Stomach (tissue), 4 donors: ENCODE measurements around the gene GPR82.

Experiments
- CTCF ChIP-seq, 7 experiments: fragments of 450-650 bp in 4 of 7; fragments of 200-600 bp in 3 of 7; sonication (generic) in 3 of 7; IDR thresholded peaks; one replicate each; pipeline ENCODE4 v1.5.1; 2016 to 2019; ENCODE audit warnings: antibody characterized with exemption in 7 of 7, control low read depth in 2 of 7, mild to moderate bottlenecking in 1 of 7
- EP300 ChIP-seq: sonication (generic); formaldehyde crosslinking; IDR thresholded peaks from one replicate; pipeline ENCODE4 v1.6.1; 2017; ENCODE audit warnings: antibody characterized with exemption
- POLR2A ChIP-seq, 4 donors: fragments of 450-650 bp; IDR thresholded peaks; one replicate each; pipeline ENCODE4 v1.6.1; 2016; ENCODE audit warnings: antibody characterized with exemption in 4 of 4, control low read depth in 2 of 4, mild to moderate bottlenecking in 1 of 4, moderate library complexity in 1 of 4
- POLR2AphosphoS5 ChIP-seq, 3 donors: sonication (generic); formaldehyde crosslinking; IDR thresholded peaks; one replicate each; pipeline ENCODE4 v1.6.1; 2016; ENCODE audit warnings: antibody characterized with exemption in 3 of 3

DNA sequence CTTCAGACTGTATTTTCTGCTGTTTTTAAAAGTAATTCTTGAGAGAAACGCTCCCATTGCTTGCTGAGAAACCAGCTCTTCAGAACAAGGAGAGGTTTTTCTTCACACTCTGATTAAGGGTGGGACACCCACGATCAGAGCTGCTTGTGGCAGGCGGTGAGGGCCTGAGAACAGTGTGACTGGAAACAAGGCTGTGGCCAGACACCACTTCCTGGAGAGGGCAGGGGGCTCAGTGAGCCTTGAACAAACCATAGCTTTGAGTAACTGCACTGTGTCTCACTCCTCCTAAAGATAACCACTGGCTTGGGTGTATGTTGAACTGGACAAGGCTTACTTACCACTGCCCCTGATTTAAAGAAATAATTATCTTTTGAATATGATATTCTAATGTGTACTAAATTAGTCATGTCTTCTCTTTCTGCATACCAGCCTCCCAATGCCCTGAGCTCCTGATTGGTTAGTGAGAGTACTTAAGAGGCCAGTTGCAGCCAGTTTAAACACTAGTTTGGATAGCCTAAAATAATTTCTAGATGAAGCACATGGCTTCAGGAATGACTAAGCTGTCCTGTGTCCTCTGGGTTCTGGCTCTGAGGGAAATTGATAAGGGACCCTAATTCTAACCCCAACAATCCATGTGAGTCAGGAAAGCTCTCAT, 3.7 kb upstream of the GPR82 start:
- TF ChIP-seq CTCF (IDR thresholded peaks at IDR 0.05) (no peak), POLR2AphosphoS5 (IDR thresholded peaks at IDR 0.05) (no peak), POLR2A (IDR thresholded peaks at IDR 0.05) (no peak), EP300 (no peak)
